ENCODE data around the gene KRTAP10-12. TPM values are rescaled to one million over a fixed set of nuclear protein-coding genes. Genes with fewer than 3 reads are reported as not detected.
"Not testable (repeated sequence)": the region's sequence is repeated elsewhere in the genome, so short reads cannot be mapped to it uniquely, and the experiment has no call there.

The KRTAP10-12 gene
- not detected in 2 replicates for total RNA-seq

- not testable (repeated sequence) for DNase-seq
Observed at GRCh38 chr21:44697172-44697810, at the start of gene KRTAP10-12. Gene KRTAP10-12 (plus strand): TSS chr21:44697172. CDS start chr21:44697202, 30 bp downstream.

- no peak for DNase-seq
Observed at GRCh38 chr21:44647222-44647552, 49.8 kb upstream of the KRTAP10-12 start.

DNA sequence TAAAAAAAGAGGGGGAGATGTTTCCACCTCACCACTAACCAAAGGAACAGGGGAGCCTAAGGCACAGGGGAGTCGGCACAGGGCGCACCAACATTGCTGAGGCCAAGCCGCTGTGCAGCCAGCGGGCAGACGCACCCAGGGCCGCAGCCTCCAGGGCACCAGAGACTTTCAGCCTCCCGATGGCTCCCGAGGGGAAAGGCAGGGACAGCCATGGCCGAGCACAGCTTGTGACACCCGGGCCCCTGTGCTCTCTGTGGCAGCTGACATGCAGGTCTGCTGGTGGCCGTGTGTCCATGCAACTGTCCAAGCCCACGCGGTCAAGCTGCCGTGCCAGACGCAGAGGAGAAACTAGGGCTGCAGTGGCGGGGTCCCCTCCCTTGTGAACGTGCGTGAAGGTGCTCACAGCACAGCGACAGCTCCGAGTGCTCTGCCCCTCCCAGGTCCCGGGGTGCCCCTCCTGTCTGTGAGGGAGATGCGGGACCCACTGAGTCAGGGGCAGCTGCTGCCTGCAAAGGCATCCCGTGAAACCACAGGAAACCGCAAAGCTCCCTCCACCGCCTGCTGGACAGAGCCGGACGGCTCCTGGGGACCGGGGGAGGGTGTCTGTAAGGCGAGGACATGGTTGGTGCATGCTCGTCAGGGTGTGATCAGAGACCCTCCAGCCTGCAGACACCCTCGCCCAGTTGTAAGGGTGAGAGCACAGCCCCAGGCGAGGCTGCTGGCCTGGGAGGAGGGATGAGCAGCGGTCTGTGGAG lies 48.2 kb upstream of the KRTAP10-12 start:
- no peak for DNase-seq

- DNase-seq: no peak
Observed at GRCh38 chr21:44649521-44650100, 47.4 kb upstream of the KRTAP10-12 start.

- DNase-seq: no peak
Observed at GRCh38 chr21:44650265-44650972, 46.6 kb upstream of the KRTAP10-12 start.

DNA sequence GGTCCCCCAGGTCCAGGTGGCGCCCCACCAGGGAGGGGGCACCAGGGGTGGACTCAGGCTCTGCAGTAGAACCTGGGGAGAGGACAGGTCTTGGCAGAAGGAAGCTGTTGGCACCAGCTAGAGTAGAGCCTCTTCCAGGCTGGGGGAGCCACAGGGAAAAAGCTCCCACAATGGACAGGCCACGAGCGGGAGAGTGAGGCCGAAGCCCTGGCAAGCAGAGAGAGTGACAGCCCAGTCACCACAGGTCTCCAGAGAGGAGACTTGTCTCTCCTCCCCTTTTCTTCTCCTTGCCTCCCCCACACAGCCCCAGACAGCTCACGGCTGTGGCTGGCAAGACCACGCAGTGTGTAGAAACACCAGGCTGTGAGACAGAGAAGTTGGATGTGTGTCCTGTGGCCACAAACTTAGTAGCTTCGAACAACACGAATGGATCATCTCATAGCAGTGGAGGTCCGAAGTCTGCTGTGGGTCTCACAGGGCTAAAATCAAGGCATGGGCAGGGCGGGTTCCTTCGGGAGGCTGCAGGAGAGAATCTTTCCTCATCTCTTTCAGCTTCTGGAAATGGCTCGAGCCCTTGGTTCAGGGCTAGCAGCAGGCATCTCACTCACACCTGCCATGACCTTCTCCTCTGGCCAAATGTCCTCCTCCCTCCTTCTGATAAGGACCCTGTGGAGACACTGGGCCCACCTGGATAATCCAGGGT lies 45.8 kb upstream of the KRTAP10-12 start:
- DNase-seq: no peak

- DNase-seq: no peak
Observed at GRCh38 chr21:44653123-44653522, 43.8 kb upstream of the KRTAP10-12 start.

DNA sequence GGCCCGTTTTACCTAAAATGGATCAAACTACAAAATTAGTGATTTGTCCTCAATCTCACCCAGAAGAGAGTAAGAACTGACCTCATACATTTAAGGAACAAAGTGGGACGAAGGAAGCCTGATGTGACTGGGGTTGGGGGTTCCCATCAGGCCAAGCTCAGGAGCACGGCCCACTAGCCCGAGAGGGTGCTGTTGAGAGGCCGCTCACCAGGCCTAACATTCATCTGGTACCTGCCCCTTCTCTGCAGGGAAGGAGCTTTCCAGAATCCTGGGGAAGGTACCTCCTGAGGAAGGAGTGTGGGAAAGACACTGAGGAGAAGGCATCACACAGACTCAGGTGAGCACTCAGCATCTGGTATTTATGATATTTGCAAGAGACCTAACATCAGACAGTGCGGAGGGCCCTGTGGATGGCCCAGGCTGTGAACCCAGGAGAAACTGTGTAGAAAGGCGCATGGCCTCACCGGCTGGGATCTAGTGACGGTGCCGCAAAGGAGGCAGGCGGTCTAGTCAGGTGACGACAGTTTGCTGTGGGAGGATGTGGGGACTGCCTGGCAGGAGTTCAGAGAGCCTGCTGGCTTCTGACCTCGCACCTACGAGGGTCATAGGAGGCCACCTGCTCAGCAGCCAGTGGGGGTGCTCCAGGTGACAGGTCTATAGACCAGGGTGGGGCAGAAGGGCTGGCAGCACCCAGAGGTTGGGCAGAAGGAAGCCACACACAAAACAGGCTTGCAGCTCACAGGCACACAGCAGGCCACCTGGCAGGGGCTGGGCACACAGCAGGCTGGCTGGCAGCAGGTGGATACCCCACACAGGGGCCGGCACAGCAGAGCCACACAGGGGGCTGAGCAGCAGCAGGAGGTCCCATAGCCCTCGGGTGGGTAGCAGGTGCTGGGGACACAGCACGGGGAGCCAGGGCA lies 43.1 kb upstream of the KRTAP10-12 start:
- no peak for DNase-seq

GRCh38 chr21:44654576-44655175 lies 42.3 kb upstream of the KRTAP10-12 start, which contains the start of gene KRTAP12-4:
Gene KRTAP12-4 (minus strand): TSS chr21:44654659. CDS start chr21:44654614, 45 bp downstream.
- no peak for DNase-seq

DNA sequence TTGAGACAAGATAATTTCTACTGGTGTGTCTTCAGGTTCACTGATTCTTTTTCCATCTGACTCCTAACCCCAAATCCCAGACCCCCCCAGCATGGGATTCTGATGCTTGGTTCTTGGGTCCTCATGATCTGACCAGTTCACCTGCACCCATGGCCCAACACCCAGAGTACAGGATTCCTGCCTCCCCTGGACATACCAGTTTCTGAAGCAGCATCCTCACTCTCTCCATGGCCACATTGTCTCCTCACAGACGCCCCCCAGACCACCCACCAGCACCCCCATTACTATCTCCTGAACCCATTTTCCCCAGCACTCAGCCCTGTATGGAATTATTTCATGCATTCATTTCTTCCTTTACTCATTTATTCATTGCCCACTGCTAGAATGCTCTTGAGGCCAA lies 40.1 kb upstream of the KRTAP10-12 start:
- no peak for DNase-seq

GRCh38 chr21:44657635-44658540 lies 39.1 kb upstream of the KRTAP10-12 start, which contains the start of gene KRTAP12-3:
Gene KRTAP12-3 (plus strand): TSS chr21:44657932. CDS start chr21:44657980, 48 bp downstream.
- no peak for DNase-seq

DNA sequence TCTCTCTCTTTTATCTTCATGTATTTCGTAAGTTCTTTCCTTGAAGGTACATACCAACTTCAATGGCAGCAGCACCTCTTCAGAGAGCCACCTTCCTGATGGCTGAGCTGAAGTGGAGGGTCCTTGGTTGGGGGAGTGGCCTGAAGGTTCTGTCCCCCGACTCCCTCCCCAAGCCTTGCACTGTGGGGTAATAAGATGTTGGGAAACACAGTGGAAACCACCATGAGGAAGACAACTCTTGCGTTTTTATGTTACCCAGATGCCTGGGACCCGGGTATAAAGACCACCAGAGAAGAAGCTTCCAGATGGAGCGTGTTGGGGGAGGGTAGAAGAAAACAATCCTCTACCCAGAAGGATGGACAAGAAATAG lies 38.4 kb upstream of the KRTAP10-12 start:
- no peak for DNase-seq

GRCh38 chr21:44658913-44659595 lies 37.9 kb upstream of the KRTAP10-12 start:
- DNase-seq: no peak

DNA sequence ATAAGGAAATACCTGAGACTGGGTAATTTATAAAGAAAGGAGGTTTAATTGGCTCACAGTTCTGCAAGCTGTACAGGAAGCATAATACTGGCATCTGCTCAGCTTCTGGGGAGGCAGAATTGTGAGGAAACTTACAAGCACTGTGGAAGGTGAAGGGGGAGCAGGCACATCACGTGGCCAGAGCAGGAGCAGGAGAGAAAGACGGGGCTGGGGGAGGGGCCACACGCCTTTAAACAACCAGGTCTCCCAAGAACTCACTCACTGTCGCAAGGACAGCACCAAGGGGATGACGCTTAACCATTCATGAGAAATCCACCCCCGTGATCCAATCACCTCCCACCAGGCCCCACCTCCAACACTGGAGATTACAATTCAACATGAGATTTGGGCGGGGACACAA lies 35.4 kb upstream of the KRTAP10-12 start:
- DNase-seq: not testable (repeated sequence)

DNA sequence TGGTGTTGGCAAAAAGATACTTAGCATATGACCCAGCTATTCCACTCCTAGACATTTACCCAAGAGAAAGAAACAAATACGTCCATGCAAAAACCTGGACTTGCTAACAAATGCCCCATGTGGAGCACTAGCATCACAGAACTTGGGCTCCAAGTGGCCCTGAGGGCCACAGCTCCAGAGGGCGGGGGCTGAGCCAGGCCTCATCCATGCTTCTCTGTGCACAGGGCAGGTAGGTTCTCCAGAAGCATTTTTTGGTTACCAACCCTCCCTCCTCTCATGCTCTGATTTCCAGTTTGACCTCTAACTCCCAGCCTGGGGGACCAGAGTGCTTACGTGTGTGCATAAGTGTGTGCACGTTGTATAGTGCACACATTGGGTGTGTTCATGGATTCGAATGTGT lies 32.3 kb upstream of the KRTAP10-12 start:
- DNase-seq: no peak

GRCh38 chr21:44666401-44667320 lies 30.3 kb upstream of the KRTAP10-12 start, which contains the start of gene KRTAP12-2:
Gene KRTAP12-2 (minus strand): TSS chr21:44666927. CDS start chr21:44666886, 41 bp downstream.
- no peak for DNase-seq

- no peak for DNase-seq
Observed at GRCh38 chr21:44667612-44668011, 29.4 kb upstream of the KRTAP10-12 start.
